NT2/D1 (cell line): ENCODE results near the gene NLRP3.
"Not testable (repeated sequence)": the region's sequence is repeated elsewhere in the genome, so short reads cannot be mapped to it uniquely, and the experiment has no call there.

ENCODE experiments used
- YY1 ChIP-seq: IDR thresholded peaks from 2 replicates; pipeline ENCODE4 v1.6.1; 2011; ENCODE audit not compliant: insufficient read length, insufficient read depth
- ZNF274 ChIP-seq: IDR thresholded peaks from 2 replicates; pipeline ENCODE4 v1.6.1; 2011; ENCODE audit warnings: mild to moderate bottlenecking, low read depth, low read length

- not testable (repeated sequence) for TF ChIP-seq ZNF274, YY1
Measured at GRCh38 chr1:247377656-247378055, 38.3 kb upstream of the NLRP3 start.
